ENCODE results near the gene NFYA. TPM values are rescaled to one million over a fixed set of nuclear protein-coding genes. Genes with fewer than 3 reads are reported as not detected.

Gene NFYA
- total RNA-seq, 1 donor from 2014 or later = 47.9 TPM

DNA sequence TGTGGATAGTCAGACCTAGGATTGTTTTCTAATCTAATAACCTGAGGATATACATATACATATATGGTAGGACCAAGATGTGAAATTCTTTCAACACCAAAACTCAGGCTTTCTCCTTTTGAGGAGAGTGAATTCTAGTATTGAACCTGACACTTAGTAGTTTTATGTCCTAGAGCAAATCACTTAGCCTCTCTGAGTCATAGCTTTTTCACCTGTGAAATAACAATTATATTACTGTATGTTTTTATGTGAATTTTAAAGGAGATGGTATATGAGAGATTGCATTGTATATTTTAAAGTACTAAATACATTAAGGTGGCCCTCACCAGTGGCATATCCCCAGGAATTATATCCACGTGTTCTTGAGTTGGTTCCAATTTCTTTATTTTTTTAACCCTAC is 46.7 kb downstream of the NFYA start:
- no peak for DNase-seq (ENCODE audit: low spot score)
- Mint-ChIP-seq H3K36me3 (peaks cover 2% of the 10 kb centered on the region), H3K27ac (no peak overlapping the region), H3K9me3 (no peaks in the 10 kb centered on the region), H3K4me3 (no peak overlapping the region), H3K4me1 (no peaks in the 10 kb centered on the region), H3K27me3 (ENCODE audit: insufficient read depth, low read depth) (peaks cover 4% of the 10 kb centered on the region)
- Histone ChIP-seq H3K4me3 (no peak overlapping the region), H4K20me1 (ENCODE audit: low read depth) (no peaks in the 10 kb centered on the region), H3K27ac (no peak overlapping the region), H3F3A (ENCODE audit: low read depth) (no peaks in the 10 kb centered on the region), H3K79me2 (ENCODE audit: low read depth) (no peaks in the 10 kb centered on the region), H3K36me3 (no peaks in the 10 kb centered on the region), H3K27me3 (no peaks in the 10 kb centered on the region), H3K4me1 (peaks cover 7% of the 10 kb centered on the region), H3K9ac (no peak overlapping the region), H2AFZ (replicated peaks) (no peak overlapping the region), H3K9me3 (ENCODE audit: low read depth) (no peaks in the 10 kb centered on the region), H3K4me2 (no peak overlapping the region)
- TF ChIP-seq, protein P1, sequence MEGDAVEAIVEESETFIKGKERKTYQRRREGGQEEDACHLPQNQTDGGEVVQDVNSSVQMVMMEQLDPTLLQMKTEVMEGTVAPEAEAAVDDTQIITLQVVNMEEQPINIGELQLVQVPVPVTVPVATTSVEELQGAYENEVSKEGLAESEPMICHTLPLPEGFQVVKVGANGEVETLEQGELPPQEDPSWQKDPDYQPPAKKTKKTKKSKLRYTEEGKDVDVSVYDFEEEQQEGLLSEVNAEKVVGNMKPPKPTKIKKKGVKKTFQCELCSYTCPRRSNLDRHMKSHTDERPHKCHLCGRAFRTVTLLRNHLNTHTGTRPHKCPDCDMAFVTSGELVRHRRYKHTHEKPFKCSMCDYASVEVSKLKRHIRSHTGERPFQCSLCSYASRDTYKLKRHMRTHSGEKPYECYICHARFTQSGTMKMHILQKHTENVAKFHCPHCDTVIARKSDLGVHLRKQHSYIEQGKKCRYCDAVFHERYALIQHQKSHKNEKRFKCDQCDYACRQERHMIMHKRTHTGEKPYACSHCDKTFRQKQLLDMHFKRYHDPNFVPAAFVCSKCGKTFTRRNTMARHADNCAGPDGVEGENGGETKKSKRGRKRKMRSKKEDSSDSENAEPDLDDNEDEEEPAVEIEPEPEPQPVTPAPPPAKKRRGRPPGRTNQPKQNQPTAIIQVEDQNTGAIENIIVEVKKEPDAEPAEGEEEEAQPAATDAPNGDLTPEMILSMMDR (IDR thresholded peaks at IDR 0.05) = no peak
- no peak for TF ChIP-seq EZH2phosphoT487 (IDR thresholded peaks at IDR 0.05)

DNA sequence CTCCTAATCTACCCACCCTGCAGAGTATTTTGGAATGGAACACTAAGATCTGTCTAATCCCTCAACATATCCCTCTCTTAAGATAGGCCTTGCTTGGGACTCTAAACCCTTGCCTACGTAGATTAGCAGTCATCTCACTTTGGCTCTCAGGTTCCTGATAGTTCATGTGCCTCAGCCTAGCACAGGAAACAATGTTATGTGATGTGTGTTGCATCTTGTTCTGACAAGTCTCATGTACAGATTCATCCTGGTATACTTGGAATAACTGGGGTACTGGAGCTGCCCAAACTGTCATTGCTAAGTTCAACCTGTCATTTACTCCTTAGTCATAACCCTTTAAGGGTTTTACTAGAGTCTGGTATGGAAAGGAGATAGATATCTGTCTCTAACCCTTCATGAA is 47.3 kb downstream of the NFYA start:
- Histone ChIP-seq H4K20me1 (ENCODE audit: low read depth) (no peaks in the 10 kb centered on the region), H3K4me3 (no peak overlapping the region), H3K4me2 (no peak overlapping the region), H3K27ac (no peak overlapping the region), H3K9ac (no peak overlapping the region), H3K79me2 (ENCODE audit: low read depth) (no peaks in the 10 kb centered on the region), H3K36me3 (no peaks in the 10 kb centered on the region), H3K9me3 (ENCODE audit: low read depth) (no peaks in the 10 kb centered on the region), H2AFZ (replicated peaks) (no peak overlapping the region), H3F3A (ENCODE audit: low read depth) (no peaks in the 10 kb centered on the region), H3K4me1 (peaks cover 7% of the 10 kb centered on the region), H3K27me3 (no peaks in the 10 kb centered on the region)
- Mint-ChIP-seq H3K4me1 (no peaks in the 10 kb centered on the region), H3K27ac (no peak overlapping the region), H3K27me3 (ENCODE audit: insufficient read depth, low read depth) (peaks cover 4% of the 10 kb centered on the region), H3K9me3 (no peaks in the 10 kb centered on the region), H3K4me3 (no peak overlapping the region), H3K36me3 (peaks cover 2% of the 10 kb centered on the region)
- DNase-seq (ENCODE audit: low spot score) = no peak
- TF ChIP-seq, protein P1 (IDR thresholded peaks at IDR 0.05) = no peak
- TF ChIP-seq EZH2 (IDR thresholded peaks at IDR 0.05) (no peak), EZH2phosphoT487 (IDR thresholded peaks at IDR 0.05) (no peak)

DNA sequence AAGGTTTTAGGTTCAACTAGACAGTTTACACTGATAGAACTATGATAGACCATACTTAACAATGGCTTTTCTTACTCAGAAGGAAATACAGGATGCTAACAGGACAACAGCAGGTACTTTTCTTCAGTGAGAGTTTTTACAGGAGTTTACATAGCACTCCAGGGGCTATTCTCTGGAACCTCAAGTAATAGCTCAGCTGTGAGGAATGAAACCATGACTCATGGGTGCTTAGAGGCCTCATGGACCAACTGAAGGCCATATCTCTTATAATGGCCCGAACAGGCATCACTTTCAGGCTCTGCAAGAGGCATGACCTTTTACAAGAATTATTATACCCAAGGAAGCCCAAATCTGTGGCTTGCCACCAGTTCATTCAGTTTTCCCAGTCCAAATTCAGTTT is 49.6 kb downstream of the NFYA start:
- no peaks in the 10 kb centered on the region for H3K36me3 ChIP-seq
- no peak overlapping the region for H3K27ac Mint-ChIP-seq
- H3K9me3 ChIP-seq (ENCODE audit: low read depth) = no peaks in the 10 kb centered on the region
- no peaks in the 10 kb centered on the region for H3K27me3 ChIP-seq
- no peaks in the 10 kb centered on the region for H3K4me1 Mint-ChIP-seq
- peaks cover 2% of the 10 kb centered on the region for H3K27me3 Mint-ChIP-seq (ENCODE audit: insufficient read depth, low read depth)
- H2AFZ ChIP-seq (replicated peaks) = no peak overlapping the region
- DNase-seq (ENCODE audit: low spot score) = no peak
- H3K4me3 ChIP-seq = no peak overlapping the region
- H3K4me1 ChIP-seq = peaks cover 7% of the 10 kb centered on the region
- no peak overlapping the region for H3K4me3 Mint-ChIP-seq
- TF ChIP-seq EZH2 (IDR thresholded peaks at IDR 0.05) (no peak), EZH2phosphoT487 (IDR thresholded peaks at IDR 0.05) (no peak)
- TF ChIP-seq, protein P1 (IDR thresholded peaks at IDR 0.05) = no peak
- peaks cover 2% of the 10 kb centered on the region for H3K36me3 Mint-ChIP-seq
- no peak overlapping the region for H3K4me2 ChIP-seq
- H3K27ac ChIP-seq = no peak overlapping the region
- no peak overlapping the region for H3K9ac ChIP-seq
- no peaks in the 10 kb centered on the region for H4K20me1 ChIP-seq (ENCODE audit: low read depth)
- no peaks in the 10 kb centered on the region for H3K79me2 ChIP-seq (ENCODE audit: low read depth)
- H3K9me3 Mint-ChIP-seq = no peaks in the 10 kb centered on the region
- no peaks in the 10 kb centered on the region for H3F3A ChIP-seq (ENCODE audit: low read depth)
